B cell (primary cell): ENCODE results near the gene WWC2. TPM values are rescaled to one million over a fixed set of nuclear protein-coding genes. Genes with fewer than 3 reads are reported as not detected.

ENCODE experiments used
- ATAC-seq: fragments of 200-7000 bp; cut with Tn5 transposase; one replicate; pipeline ENCODE4 v1.10.0; 2021; ENCODE audit warnings: low read depth, mild to moderate bottlenecking, moderate number of reproducible peaks, moderate library complexity
- CTCF ChIA-PET: fragments of 350-600 bp; sonication (Branson Sonifier 250); formaldehyde crosslinking; loops from one replicate; lab custom pipeline; 2021; ENCODE audit warnings: antibody characterized with exemption, inconsistent platforms; lab: Charles Lee
- POLR2A ChIA-PET: fragments of 350-600 bp; sonication (Branson Sonifier 250); formaldehyde crosslinking; loops from one replicate; lab custom pipeline; 2021; ENCODE audit warnings: antibody characterized with exemption; lab: Charles Lee
- DNase-seq: peaks from one replicate; pipeline ENCODE4 v3.0.0; 2013
- H2AFZ ChIP-seq: 2 replicates; pipeline ENCODE4 v1.6.1; 2012; ENCODE audit warnings: mild to moderate bottlenecking, low read depth, low read length; ENCODE audit not compliant: insufficient read depth, poor library complexity, severe bottlenecking
- H3K27ac ChIP-seq, 2 donors: 1 replicate in 1 of 2; 2 replicates in 1 of 2; pipeline ENCODE4 v1.5.1; 2012 to 2013; ENCODE audit warnings: low read length in 2 of 2, mild to moderate bottlenecking in 2 of 2, moderate library complexity in 1 of 2
- H3K27me3 ChIP-seq, 4 experiments: fragments of 200-600 bp in 1 of 4; sonication (generic) in 1 of 4; replicated peaks in 1 of 4; 1 replicate in 2 of 4; 2 replicates in 2 of 4; pipeline versions ENCODE4 v1.6.1 to v1.7.0; 2013 to 2016; ENCODE audit warnings: low read length in 3 of 4, mild to moderate bottlenecking in 2 of 4, mixed read lengths in 1 of 4, moderate library complexity in 1 of 4; ENCODE audit not compliant: insufficient read depth in 4 of 4, control insufficient read depth in 3 of 4; ENCODE audit errors: control extremely low read depth in 1 of 4
- H3K36me3 ChIP-seq, 2 experiments: replicated peaks in 1 of 2; 1 replicate in 1 of 2; 2 replicates in 1 of 2; pipeline versions ENCODE4 v1.6.1 to v1.7.1; 2013; ENCODE audit warnings: low read length in 1 of 2; ENCODE audit not compliant: insufficient read depth in 2 of 2, control insufficient read depth in 1 of 2; ENCODE audit errors: control extremely low read depth in 1 of 2, extremely low read depth in 1 of 2
- H3K4me1 ChIP-seq, 2 donors: fragments of 200-600 bp in 1 of 2; sonication (generic) in 1 of 2; 1 replicate in 1 of 2; 2 replicates in 1 of 2; pipeline versions ENCODE4 v1.5.1 to v1.6.1; 2013 to 2017; ENCODE audit warnings: low read length in 2 of 2; ENCODE audit not compliant: control insufficient read depth in 2 of 2, insufficient read depth in 2 of 2
- H3K4me2 ChIP-seq: replicated peaks from 2 replicates; pipeline ENCODE3; 2012; ENCODE audit warnings: mild to moderate bottlenecking, low read depth, low read length; ENCODE audit not compliant: poor library complexity, severe bottlenecking
- H3K4me3 ChIP-seq, 5 experiments: fragments of 200-600 bp in 1 of 5; sonication (generic) in 1 of 5; 1 replicate in 3 of 5; 2 replicates in 2 of 5; pipeline versions ENCODE4 v1.5.1 to v1.7.0; 2011 to 2016; ENCODE audit warnings: low read length in 4 of 5, mild to moderate bottlenecking in 4 of 5, low read depth in 2 of 5, control low read depth in 1 of 5, moderate library complexity in 1 of 5; ENCODE audit not compliant: insufficient read depth in 1 of 5; ENCODE audit errors: control extremely low read depth in 1 of 5, extremely low read depth in 1 of 5
- H3K79me2 ChIP-seq: fragments of 200-600 bp; sonication (generic); one replicate; pipeline ENCODE4 v1.6.0; 2016; ENCODE audit warnings: low read length; ENCODE audit not compliant: control insufficient read depth, insufficient read depth
- H3K9ac ChIP-seq: fragments of 200-600 bp; sonication (generic); 2 replicates; pipeline ENCODE4 v1.6.1; 2017; ENCODE audit warnings: mild to moderate bottlenecking, low read length, moderate library complexity
- H3K9me3 ChIP-seq, 3 donors: one replicate each; pipeline versions ENCODE4 v1.6.1 to v1.7.1; 2013; ENCODE audit warnings: low read length in 2 of 3; ENCODE audit not compliant: control insufficient read depth in 2 of 3, insufficient read depth in 1 of 3; ENCODE audit errors: control extremely low read depth in 1 of 3
- H4K20me1 ChIP-seq: 2 replicates; pipeline ENCODE4 v1.6.0; 2012; ENCODE audit warnings: mild to moderate bottlenecking, low read length; ENCODE audit not compliant: insufficient read depth, control insufficient read depth, poor library complexity, severe bottlenecking
- H3K27ac Mint-ChIP-seq: one replicate; pipeline ENCODE4 v1.8.0; 2021; ENCODE audit warnings: mixed read lengths
- H3K27me3 Mint-ChIP-seq: one replicate; pipeline ENCODE4 v1.8.0; 2021; ENCODE audit warnings: mixed read lengths
- H3K4me1 Mint-ChIP-seq: one replicate; pipeline ENCODE4 v1.8.0; 2021; ENCODE audit warnings: mixed read lengths
- H3K4me3 Mint-ChIP-seq: one replicate; pipeline ENCODE4 v1.8.0; 2021; ENCODE audit warnings: mixed read lengths
- H3K9me3 Mint-ChIP-seq: one replicate; pipeline ENCODE4 v1.8.0; 2022; ENCODE audit warnings: mixed read lengths; ENCODE audit not compliant: insufficient read depth
- CTCF ChIP-seq: fragments of 200-600 bp; IDR thresholded peaks from one replicate; pipeline ENCODE4 v1.8.0; 2022; ENCODE audit warnings: antibody characterized with exemption, mild to moderate bottlenecking
- EZH2 ChIP-seq: IDR thresholded peaks from 2 replicates; pipeline ENCODE4 v1.6.1; 2012; ENCODE audit warnings: borderline replicate concordance, low read depth, mild to moderate bottlenecking, moderate library complexity, low read length; ENCODE audit not compliant: insufficient read depth, poor library complexity, severe bottlenecking
- whole genome bisulfite sequencing: methylation state at CpG from one replicate; pipeline ENCODE4 v1.1.5; 2013; ENCODE audit warnings: missing lambda C conversion rate; ENCODE audit not compliant: insufficient coverage; 5-methylcytosine and 5-hydroxymethylcytosine counted together
- intact Hi-C: fragments of 100-400 bp; cut with micrococcal nuclease; formaldehyde crosslinking; loops from one replicate; pipeline ENCODE4 v1.10.0; 2022
- polyA plus RNA-seq: library from polyadenylated mRNA; depleted of rRNA; stranded (reverse); fragments of >200 nt; gene quantifications from 2 replicates; pipeline ENCODE4 v1.2.3, GENCODE V29; 2012
- total RNA-seq, 2 donors: library from RNA; stranded (reverse); fragments of 120-200 nt in 1 of 2; gene quantifications; 1 replicate in 1 of 2; 2 replicates in 1 of 2; pipeline versions ENCODE4 v1.2.3 to v1.2.4, GENCODE V29; 2013 to 2022

The WWC2 gene
- total and polyA plus RNA-seq, 2 donors (not counting 1 experiment from before 2014, with no cell fraction given) = 0.07 to 0.32 TPM

- H3K27me3 Mint-ChIP-seq = peaks cover 3% of the 10 kb centered on the region
- no peaks in the 10 kb centered on the region for H3K4me1 Mint-ChIP-seq
- no peak overlapping the region for H3K4me3 ChIP-seq
- ATAC-seq (no peak), DNase-seq (no peak)
- TF ChIP-seq EZH2 (no peak), CTCF (no peak)
- intact Hi-C loops = no loop called here
- peaks cover 0 to 4% (median 0%) of the 10 kb centered on the region in 3 donors for H3K9me3 ChIP-seq
- H2AFZ ChIP-seq = no peak overlapping the region
- no peaks in the 10 kb centered on the region for H4K20me1 ChIP-seq
- H3K4me3 Mint-ChIP-seq = no peak overlapping the region
- no peak overlapping the region for H3K4me2 ChIP-seq
- H3K9ac ChIP-seq = no peak overlapping the region
- POLR2A ChIA-PET = no interaction called here
- no peaks in the 10 kb centered on the region for H3K79me2 ChIP-seq
- no CpG with 5 or more reads among the region's 2 CpGs for WGBS
- CTCF ChIA-PET = no interaction called here
- H3K4me1 ChIP-seq = no peaks in the 10 kb centered on the region
- no peaks in the 10 kb centered on the region for H3K27me3 ChIP-seq
- no peak overlapping the region for H3K27ac ChIP-seq
- no peaks in the 10 kb centered on the region for H3K36me3 ChIP-seq
- H3K9me3 Mint-ChIP-seq = no peaks in the 10 kb centered on the region
- no peak overlapping the region for H3K27ac Mint-ChIP-seq
Observed at GRCh38 chr4:183185559-183185958, 86.5 kb downstream of the WWC2 start.

- H3K4me1 Mint-ChIP-seq = no peaks in the 10 kb centered on the region
- Histone ChIP-seq H3K27ac (no peak overlapping the region), H4K20me1 (no peaks in the 10 kb centered on the region), H2AFZ (no peak overlapping the region), H3K36me3 (no peaks in the 10 kb centered on the region), H3K4me2 (no peak overlapping the region), H3K9ac (no peak overlapping the region), H3K9me3 (peaks cover 0 to 4% (median 0%) of the 10 kb centered on the region in 3 donors), H3K4me3 (no peak overlapping the region), H3K27me3 (no peaks in the 10 kb centered on the region), H3K79me2 (no peaks in the 10 kb centered on the region), H3K4me1 (no peaks in the 10 kb centered on the region)
- no peak overlapping the region for H3K27ac Mint-ChIP-seq
- H3K27me3 Mint-ChIP-seq = peaks cover 3% of the 10 kb centered on the region
- CTCF ChIA-PET = no interaction called here
- WGBS = 38% methylated on average over 2 of the region's 4 CpGs
- no peak for ATAC-seq
- H3K9me3 Mint-ChIP-seq = no peaks in the 10 kb centered on the region
- no peak for DNase-seq
- TF ChIP-seq CTCF = no peak
- TF ChIP-seq EZH2 = no peak
- intact Hi-C loops = no loop called here
- POLR2A ChIA-PET = no interaction called here
- no peak overlapping the region for H3K4me3 Mint-ChIP-seq
Observed at GRCh38 chr4:183186813-183187212, 87.8 kb downstream of the WWC2 start.
